SU-DHL-6 (cell line): ENCODE results near the gene TOR2A.

Source experiments
- H2AFZ ChIP-seq: fragments of 200-600 bp; sonication (generic); 2 replicates; pipeline ENCODE4 v1.6.1; 2014; ENCODE audit warnings: low read depth, mild to moderate bottlenecking, moderate library complexity, mixed read lengths, antibody characterized with exemption, low read length; ENCODE audit not compliant: severe bottlenecking
- H3F3A ChIP-seq: fragments of 200-600 bp; shearing (Covaris generic); 2 replicates; pipeline ENCODE4 v1.6.0; 2016; ENCODE audit warnings: antibody characterized with exemption, mild to moderate bottlenecking; ENCODE audit not compliant: insufficient read depth
- H3K27ac ChIP-seq: fragments of 200-600 bp; sonication (generic); 2 replicates; pipeline ENCODE4 v1.5.1; 2016; ENCODE audit warnings: low read depth, mild to moderate bottlenecking, low read length, moderate library complexity, mixed read lengths
- H3K27me3 ChIP-seq: fragments of 200-600 bp; sonication (generic), shearing (Covaris generic); 2 replicates; pipeline ENCODE4 v1.6.0; 2014; ENCODE audit warnings: mild to moderate bottlenecking, low read length
- H3K36me3 ChIP-seq: fragments of 200-600 bp; sonication (generic); 2 replicates; pipeline ENCODE4 v1.6.1; 2014; ENCODE audit warnings: mild to moderate bottlenecking, low read length, mixed read lengths
- H3K4me2 ChIP-seq: fragments of 300-600, 200-600 bp; shearing (Covaris generic), sonication (generic); 2 replicates; pipeline ENCODE4 v1.6.0; 2014; ENCODE audit warnings: low read length, low read depth, mild to moderate bottlenecking; ENCODE audit not compliant: poor library complexity, severe bottlenecking
- H3K4me3 ChIP-seq: fragments of 200-600 bp; sonication (generic); 2 replicates; pipeline ENCODE4 v1.5.1; 2014; ENCODE audit warnings: antibody characterized with exemption, low read length, mild to moderate bottlenecking, mixed read lengths; ENCODE audit not compliant: insufficient read depth, poor library complexity, severe bottlenecking
- H3K79me2 ChIP-seq: fragments of 200-600 bp; sonication (generic); 2 replicates; pipeline ENCODE4 v1.6.1; 2014; ENCODE audit warnings: mild to moderate bottlenecking, low read length, moderate library complexity; ENCODE audit not compliant: insufficient read depth
- H3K9ac ChIP-seq: fragments of 200-600 bp; sonication (generic); 2 replicates; pipeline ENCODE4 v1.7.0; 2014; ENCODE audit warnings: mild to moderate bottlenecking, low read length
- H3K9me2 ChIP-seq: fragments of 200-600 bp; sonication (generic); replicated peaks from 2 replicates; pipeline ENCODE4 v1.6.1; 2014; ENCODE audit warnings: low read length; ENCODE audit not compliant: insufficient read depth
- H3K9me3 ChIP-seq: fragments of 200-600 bp; sonication (generic); 2 replicates; pipeline ENCODE4 v1.6.1; 2014; ENCODE audit warnings: low read length, mixed read lengths; ENCODE audit not compliant: insufficient read depth
- H4K20me1 ChIP-seq: fragments of 200-600 bp; sonication (generic); 2 replicates; pipeline ENCODE4 v1.6.1; 2014; ENCODE audit warnings: low read depth, mild to moderate bottlenecking, antibody characterized with exemption, low read length, moderate library complexity, mixed read lengths
- CTCF ChIP-seq: fragments of 200-600 bp; sonication (generic); IDR thresholded peaks from one replicate; pipeline ENCODE4 v1.5.1; 2017; ENCODE audit warnings: antibody characterized with exemption, mild to moderate bottlenecking, low read length, moderate library complexity; ENCODE audit not compliant: insufficient read depth, poor library complexity, severe bottlenecking
- EZH2phosphoT487 ChIP-seq: fragments of 200-600 bp; sonication (generic), shearing (Covaris generic); conservative IDR thresholded peaks from 2 replicates; pipeline ENCODE4 v1.6.1; 2018; ENCODE audit warnings: mild to moderate bottlenecking, antibody characterized with exemption, low read length, moderate library complexity, mixed read lengths

TOR2A gene

GRCh38 chr9:127773981-127774380 lies 38.9 kb upstream of the TOR2A start:
- Histone ChIP-seq H3F3A (peaks cover 29% of the 10 kb centered on the region), H3K4me3 (no peak overlapping the region), H3K79me2 (peaks cover 13% of the 10 kb centered on the region), H3K9me3 (no peaks in the 10 kb centered on the region), H4K20me1 (no peaks in the 10 kb centered on the region), H3K4me2 (no peak overlapping the region), H3K9me2 (no peaks in the 10 kb centered on the region), H2AFZ (no peak overlapping the region), H3K27ac (no peak overlapping the region; the same call in 1 of the 2 replicates), H3K27me3 (no peaks in the 10 kb centered on the region), H3K9ac (no peak overlapping the region), H3K36me3 (no peaks in the 10 kb centered on the region)
- no peak for TF ChIP-seq EZH2phosphoT487
- no peak for TF ChIP-seq CTCF

GRCh38 chr9:127773272-127773671 lies 38.2 kb upstream of the TOR2A start:
- TF ChIP-seq EZH2phosphoT487 (no peak), CTCF (no peak)
- Histone ChIP-seq H3K27me3 (no peaks in the 10 kb centered on the region), H2AFZ (no peak overlapping the region), H4K20me1 (no peaks in the 10 kb centered on the region), H3K9me2 (no peaks in the 10 kb centered on the region), H3K9me3 (no peaks in the 10 kb centered on the region), H3K4me3 (no peak overlapping the region), H3K27ac (peak overlapping the region; percentile 22; the same call in 1 of the 2 replicates), H3K9ac (no peak overlapping the region), H3K79me2 (peaks cover 13% of the 10 kb centered on the region), H3F3A (peaks cover 22% of the 10 kb centered on the region), H3K36me3 (no peaks in the 10 kb centered on the region), H3K4me2 (no peak overlapping the region)

- Histone ChIP-seq H3K9me3 (no peaks in the 10 kb centered on the region), H3K79me2 (peaks cover 12% of the 10 kb centered on the region), H3K4me2 (no peak overlapping the region), H3K27me3 (no peaks in the 10 kb centered on the region), H3K36me3 (no peaks in the 10 kb centered on the region), H3K27ac (no peak overlapping the region; the same call in 1 of the 2 replicates), H3K9me2 (no peaks in the 10 kb centered on the region), H2AFZ (no peak overlapping the region), H4K20me1 (no peaks in the 10 kb centered on the region), H3K9ac (no peak overlapping the region), H3F3A (peaks cover 16% of the 10 kb centered on the region), H3K4me3 (no peak overlapping the region)
- TF ChIP-seq EZH2phosphoT487, result no peak
- no peak for TF ChIP-seq CTCF
These were observed 37.5 kb upstream of the TOR2A start for GRCh38 chr9:127772603-127773002.
